ENCODE measurements around the gene DUSP11.

- TF ChIP-seq NR2F2 (IDR thresholded peaks at IDR 0.05) (peak; percentile 98), GABPA (IDR thresholded peaks at IDR 0.05 in 1 of 2, conservative IDR thresholded peaks at IDR 0.05 in 1 of 2) (peak; percentile 99 to 100), TAF1 (conservative IDR thresholded peaks at IDR 0.05) (peak; percentile 43), RXRA (IDR thresholded peaks at IDR 0.05) (peak; percentile 56 to 71), FOXA2 (IDR thresholded peaks at IDR 0.05) (no peak), YY1 (IDR thresholded peaks at IDR 0.05) (peak; percentile 95), FOXA1 (IDR thresholded peaks at IDR 0.05) (peak; percentile 56), REST (IDR thresholded peaks at IDR 0.05) (peak; percentile 56), SP1 (IDR thresholded peaks at IDR 0.05) (peak; percentile 88), EGR1 (IDR thresholded peaks at IDR 0.05; ENCODE audit: low read depth in 2 of 2) (peak; percentile 94 to 98)
- TF ChIP-seq, protein P1, sequence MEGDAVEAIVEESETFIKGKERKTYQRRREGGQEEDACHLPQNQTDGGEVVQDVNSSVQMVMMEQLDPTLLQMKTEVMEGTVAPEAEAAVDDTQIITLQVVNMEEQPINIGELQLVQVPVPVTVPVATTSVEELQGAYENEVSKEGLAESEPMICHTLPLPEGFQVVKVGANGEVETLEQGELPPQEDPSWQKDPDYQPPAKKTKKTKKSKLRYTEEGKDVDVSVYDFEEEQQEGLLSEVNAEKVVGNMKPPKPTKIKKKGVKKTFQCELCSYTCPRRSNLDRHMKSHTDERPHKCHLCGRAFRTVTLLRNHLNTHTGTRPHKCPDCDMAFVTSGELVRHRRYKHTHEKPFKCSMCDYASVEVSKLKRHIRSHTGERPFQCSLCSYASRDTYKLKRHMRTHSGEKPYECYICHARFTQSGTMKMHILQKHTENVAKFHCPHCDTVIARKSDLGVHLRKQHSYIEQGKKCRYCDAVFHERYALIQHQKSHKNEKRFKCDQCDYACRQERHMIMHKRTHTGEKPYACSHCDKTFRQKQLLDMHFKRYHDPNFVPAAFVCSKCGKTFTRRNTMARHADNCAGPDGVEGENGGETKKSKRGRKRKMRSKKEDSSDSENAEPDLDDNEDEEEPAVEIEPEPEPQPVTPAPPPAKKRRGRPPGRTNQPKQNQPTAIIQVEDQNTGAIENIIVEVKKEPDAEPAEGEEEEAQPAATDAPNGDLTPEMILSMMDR (IDR thresholded peaks at IDR 0.05; ENCODE audit: low read depth, low read length, missing input control) = no peak
- TF ChIP-seq, protein P2, sequence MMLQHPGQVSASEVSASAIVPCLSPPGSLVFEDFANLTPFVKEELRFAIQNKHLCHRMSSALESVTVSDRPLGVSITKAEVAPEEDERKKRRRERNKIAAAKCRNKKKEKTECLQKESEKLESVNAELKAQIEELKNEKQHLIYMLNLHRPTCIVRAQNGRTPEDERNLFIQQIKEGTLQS (IDR thresholded peaks at IDR 0.05) = peak; percentile 20
- TF ChIP-seq, protein P3, sequence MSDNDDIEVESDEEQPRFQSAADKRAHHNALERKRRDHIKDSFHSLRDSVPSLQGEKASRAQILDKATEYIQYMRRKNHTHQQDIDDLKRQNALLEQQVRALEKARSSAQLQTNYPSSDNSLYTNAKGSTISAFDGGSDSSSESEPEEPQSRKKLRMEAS (IDR thresholded peaks at IDR 0.05) = peak; percentile 98
- TF ChIP-seq, protein P4, sequence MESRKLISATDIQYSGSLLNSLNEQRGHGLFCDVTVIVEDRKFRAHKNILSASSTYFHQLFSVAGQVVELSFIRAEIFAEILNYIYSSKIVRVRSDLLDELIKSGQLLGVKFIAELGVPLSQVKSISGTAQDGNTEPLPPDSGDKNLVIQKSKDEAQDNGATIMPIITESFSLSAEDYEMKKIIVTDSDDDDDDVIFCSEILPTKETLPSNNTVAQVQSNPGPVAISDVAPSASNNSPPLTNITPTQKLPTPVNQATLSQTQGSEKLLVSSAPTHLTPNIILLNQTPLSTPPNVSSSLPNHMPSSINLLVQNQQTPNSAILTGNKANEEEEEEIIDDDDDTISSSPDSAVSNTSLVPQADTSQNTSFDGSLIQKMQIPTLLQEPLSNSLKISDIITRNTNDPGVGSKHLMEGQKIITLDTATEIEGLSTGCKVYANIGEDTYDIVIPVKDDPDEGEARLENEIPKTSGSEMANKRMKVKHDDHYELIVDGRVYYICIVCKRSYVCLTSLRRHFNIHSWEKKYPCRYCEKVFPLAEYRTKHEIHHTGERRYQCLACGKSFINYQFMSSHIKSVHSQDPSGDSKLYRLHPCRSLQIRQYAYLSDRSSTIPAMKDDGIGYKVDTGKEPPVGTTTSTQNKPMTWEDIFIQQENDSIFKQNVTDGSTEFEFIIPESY (IDR thresholded peaks at IDR 0.05) = peak; percentile 89
Observed at GRCh38 chr2:73736855-73737779, 42.8 kb downstream of the DUSP11 start, which contains the start of gene TPRKB.
